Hepatocyte (in vitro differentiated cells): Measurements from ENCODE around the gene CCDC148.

Experiments used
- EZH2 ChIP-seq: fragments of 200-600 bp; sonication (generic); IDR thresholded peaks from 2 replicates; pipeline ENCODE4 v1.6.1; 2016; ENCODE audit warnings: antibody characterized with exemption, mild to moderate bottlenecking, borderline replicate concordance
- EZH2phosphoT487 ChIP-seq: fragments of 200-600 bp; sonication (generic); IDR thresholded peaks from one replicate; pipeline ENCODE4 v1.6.1; 2018; ENCODE audit warnings: antibody characterized with exemption, mild to moderate bottlenecking, low read depth, moderate library complexity; ENCODE audit not compliant: unreplicated experiment, severe bottlenecking
- TF ChIP-seq, protein P1 (sequence below): fragments of 200-600 bp; sonication (generic); IDR thresholded peaks from 2 replicates; pipeline ENCODE4 v1.5.1; 2016; ENCODE audit warnings: antibody characterized with exemption, mild to moderate bottlenecking; ENCODE audit not compliant: poor library complexity

DNA sequence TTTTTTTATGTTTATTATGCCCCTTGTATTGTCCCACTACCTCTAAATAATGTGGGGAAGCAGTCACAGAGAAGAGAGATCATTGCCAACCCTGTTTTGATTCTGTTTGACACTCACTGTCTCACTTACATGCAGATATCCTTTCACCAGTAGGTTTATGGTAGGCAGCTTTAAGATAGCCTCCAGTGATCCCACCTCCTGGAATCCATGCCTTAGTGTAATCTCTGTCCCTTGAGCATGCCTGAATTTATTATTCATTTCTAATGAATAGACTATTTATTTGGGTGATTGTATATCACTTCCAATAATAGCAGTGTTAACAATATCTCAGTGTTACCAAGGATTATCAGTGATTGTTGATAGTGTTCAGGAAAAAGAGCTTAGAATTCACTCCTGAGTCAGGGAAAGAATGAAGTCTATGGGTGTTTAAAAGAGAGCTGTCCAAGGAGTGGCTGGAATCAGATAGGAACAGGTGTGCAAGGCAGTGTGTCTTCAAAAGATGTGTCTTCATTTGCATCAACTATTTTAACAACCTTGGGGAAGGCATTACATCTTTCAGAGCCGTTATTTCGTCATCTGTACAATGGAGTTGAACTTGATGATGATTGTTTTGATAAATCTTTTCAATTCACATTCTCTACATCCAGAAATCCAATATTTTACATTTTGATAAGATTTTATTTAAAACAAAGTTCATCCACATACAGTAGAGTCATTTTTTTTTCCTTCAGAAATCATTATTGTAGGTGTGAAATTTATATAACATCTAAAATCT, 32.1 kb upstream of the CCDC148 start:
- TF ChIP-seq, protein P1, sequence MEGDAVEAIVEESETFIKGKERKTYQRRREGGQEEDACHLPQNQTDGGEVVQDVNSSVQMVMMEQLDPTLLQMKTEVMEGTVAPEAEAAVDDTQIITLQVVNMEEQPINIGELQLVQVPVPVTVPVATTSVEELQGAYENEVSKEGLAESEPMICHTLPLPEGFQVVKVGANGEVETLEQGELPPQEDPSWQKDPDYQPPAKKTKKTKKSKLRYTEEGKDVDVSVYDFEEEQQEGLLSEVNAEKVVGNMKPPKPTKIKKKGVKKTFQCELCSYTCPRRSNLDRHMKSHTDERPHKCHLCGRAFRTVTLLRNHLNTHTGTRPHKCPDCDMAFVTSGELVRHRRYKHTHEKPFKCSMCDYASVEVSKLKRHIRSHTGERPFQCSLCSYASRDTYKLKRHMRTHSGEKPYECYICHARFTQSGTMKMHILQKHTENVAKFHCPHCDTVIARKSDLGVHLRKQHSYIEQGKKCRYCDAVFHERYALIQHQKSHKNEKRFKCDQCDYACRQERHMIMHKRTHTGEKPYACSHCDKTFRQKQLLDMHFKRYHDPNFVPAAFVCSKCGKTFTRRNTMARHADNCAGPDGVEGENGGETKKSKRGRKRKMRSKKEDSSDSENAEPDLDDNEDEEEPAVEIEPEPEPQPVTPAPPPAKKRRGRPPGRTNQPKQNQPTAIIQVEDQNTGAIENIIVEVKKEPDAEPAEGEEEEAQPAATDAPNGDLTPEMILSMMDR = no peak
- no peak for TF ChIP-seq EZH2
- TF ChIP-seq EZH2phosphoT487 = no peak
